HL-60 (cell line): Measurements from ENCODE around the gene EDC3.
"Not testable (repeated sequence)": the region's sequence is repeated elsewhere in the genome, so short reads cannot be mapped to it uniquely, and the experiment has no call there.

Experiments used
- DNase-seq, 2 experiments: peaks; one replicate each; pipeline ENCODE4 v3.0.0-alpha.2; 2010 to 2020; ENCODE audit warnings: low read depth in 1 of 2, low spot score in 1 of 2
- H3K27ac ChIP-seq: fragments of 250-450 bp; sonication (Bioruptor Pico); replicated peaks from 2 replicates; pipeline ENCODE4 v1.5.1; 2020; ENCODE audit warnings: mild to moderate bottlenecking, moderate library complexity
- H3K27me3 ChIP-seq: fragments of 250-450 bp; sonication (Bioruptor Pico); 2 replicates; pipeline ENCODE4 v1.5.1; 2021; ENCODE audit warnings: mild to moderate bottlenecking, moderate library complexity; ENCODE audit not compliant: insufficient read depth, poor library complexity, severe bottlenecking
- H3K4me3 ChIP-seq: replicated peaks from 2 replicates; pipeline ENCODE4 v1.5.1; 2011; ENCODE audit warnings: mild to moderate bottlenecking, control low read depth, low read length; ENCODE audit not compliant: insufficient read depth
- GABPA ChIP-seq: IDR thresholded peaks from 2 replicates; pipeline ENCODE4 v1.6.1; 2012; ENCODE audit warnings: low read depth
- POLR2AphosphoS5 ChIP-seq: IDR thresholded peaks from 2 replicates; pipeline ENCODE4 v1.6.1; 2012; ENCODE audit warnings: low read depth
- REST ChIP-seq: IDR thresholded peaks from 2 replicates; pipeline ENCODE4 v1.6.1; 2012; ENCODE audit warnings: low read depth; ENCODE audit not compliant: insufficient replicate concordance
- SPI1 ChIP-seq: IDR thresholded peaks from 2 replicates; pipeline ENCODE4 v1.6.1; 2012; ENCODE audit warnings: low read depth, mild to moderate bottlenecking, borderline replicate concordance
- TF ChIP-seq, protein P1 (sequence below): IDR thresholded peaks from one replicate; pipeline ENCODE4 v1.5.1; 2011; ENCODE audit warnings: low read length, control low read depth, inconsistent platforms; ENCODE audit not compliant: insufficient read depth

EDC3 gene

GRCh38 chr15:74603026-74603788 is 92.6 kb downstream of the EDC3 start:
- DNase-seq: no peak
- Histone ChIP-seq H3K27ac (no peak overlapping the region), H3K27me3 (no peaks in the 10 kb centered on the region), H3K4me3 (no peak overlapping the region)
- TF ChIP-seq SPI1 (no peak), POLR2AphosphoS5 (no peak), GABPA (no peak), REST (no peak)
- TF ChIP-seq, protein P1, sequence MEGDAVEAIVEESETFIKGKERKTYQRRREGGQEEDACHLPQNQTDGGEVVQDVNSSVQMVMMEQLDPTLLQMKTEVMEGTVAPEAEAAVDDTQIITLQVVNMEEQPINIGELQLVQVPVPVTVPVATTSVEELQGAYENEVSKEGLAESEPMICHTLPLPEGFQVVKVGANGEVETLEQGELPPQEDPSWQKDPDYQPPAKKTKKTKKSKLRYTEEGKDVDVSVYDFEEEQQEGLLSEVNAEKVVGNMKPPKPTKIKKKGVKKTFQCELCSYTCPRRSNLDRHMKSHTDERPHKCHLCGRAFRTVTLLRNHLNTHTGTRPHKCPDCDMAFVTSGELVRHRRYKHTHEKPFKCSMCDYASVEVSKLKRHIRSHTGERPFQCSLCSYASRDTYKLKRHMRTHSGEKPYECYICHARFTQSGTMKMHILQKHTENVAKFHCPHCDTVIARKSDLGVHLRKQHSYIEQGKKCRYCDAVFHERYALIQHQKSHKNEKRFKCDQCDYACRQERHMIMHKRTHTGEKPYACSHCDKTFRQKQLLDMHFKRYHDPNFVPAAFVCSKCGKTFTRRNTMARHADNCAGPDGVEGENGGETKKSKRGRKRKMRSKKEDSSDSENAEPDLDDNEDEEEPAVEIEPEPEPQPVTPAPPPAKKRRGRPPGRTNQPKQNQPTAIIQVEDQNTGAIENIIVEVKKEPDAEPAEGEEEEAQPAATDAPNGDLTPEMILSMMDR: no peak

DNA sequence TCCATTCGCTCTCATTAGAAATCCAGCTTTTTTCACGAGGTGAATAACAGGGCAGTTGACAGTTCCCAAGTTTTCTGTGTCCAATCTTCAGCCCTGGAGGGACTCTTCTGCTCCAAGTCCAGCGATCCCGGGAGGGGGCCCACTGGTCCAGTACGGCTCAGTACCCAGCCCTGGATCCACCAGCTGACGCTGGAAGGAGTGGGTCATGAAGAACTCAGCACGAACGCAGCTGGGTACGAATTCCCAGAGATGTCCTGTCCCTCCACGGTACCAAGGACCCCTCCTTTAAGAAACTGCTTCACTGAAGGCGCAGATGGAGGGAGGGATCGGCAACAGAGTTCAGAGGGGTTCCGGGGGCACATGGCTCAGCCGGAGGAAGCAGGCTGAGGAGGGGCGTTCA is 96.7 kb downstream of the EDC3 start:
- Histone ChIP-seq H3K4me3 (no peak overlapping the region), H3K27ac (no peak overlapping the region), H3K27me3 (no peaks in the 10 kb centered on the region)
- TF ChIP-seq SPI1: no peak
- DNase-seq: no peak

- H3K27me3 ChIP-seq: no peaks in the 10 kb centered on the region
- 0 out of 2 replicates have a peak overlapping the region, but pooled peaks have one; percentile 5 for H3K4me3 ChIP-seq
- peak overlapping the region; percentile 60 for H3K27ac ChIP-seq
- TF ChIP-seq, protein P1: no peak
- 0 out of 2 replicates have a peak, but pooled peaks have one; percentile 41 for TF ChIP-seq POLR2AphosphoS5
- DNase-seq: peak; percentile 48 to 91
Measured at GRCh38 chr15:74598126-74598842, 97.5 kb downstream of the EDC3 start.

DNA sequence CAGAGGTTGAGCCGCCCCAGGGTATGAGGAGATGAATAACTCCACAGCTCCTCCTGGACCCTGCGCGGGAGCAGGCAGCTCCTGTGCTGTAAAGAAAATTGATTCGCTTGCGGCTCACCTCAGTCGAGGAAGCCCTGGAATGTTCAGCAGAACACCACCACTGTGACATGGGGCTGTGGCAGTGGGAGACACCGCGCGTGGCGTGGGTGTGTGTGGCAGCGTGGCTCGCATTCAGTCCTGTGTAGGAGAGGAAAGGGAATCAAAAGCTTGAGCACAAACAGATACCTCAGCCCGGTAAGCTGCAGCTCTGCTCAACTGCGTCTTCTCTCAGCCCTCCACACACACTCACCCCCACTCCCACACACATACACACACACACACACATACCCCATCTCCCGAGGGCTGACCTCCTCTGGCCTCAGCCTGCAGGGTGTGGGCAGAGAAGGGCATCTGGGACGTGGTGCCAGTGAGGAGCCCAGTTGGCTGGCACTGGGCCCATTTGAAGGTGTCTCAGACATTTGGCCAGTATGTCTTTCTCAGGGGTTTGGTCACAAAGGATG is 98.6 kb downstream of the EDC3 start:
- not testable (repeated sequence) for H3K27me3 ChIP-seq, H3K4me3 ChIP-seq, DNase-seq, H3K27ac ChIP-seq

DNA sequence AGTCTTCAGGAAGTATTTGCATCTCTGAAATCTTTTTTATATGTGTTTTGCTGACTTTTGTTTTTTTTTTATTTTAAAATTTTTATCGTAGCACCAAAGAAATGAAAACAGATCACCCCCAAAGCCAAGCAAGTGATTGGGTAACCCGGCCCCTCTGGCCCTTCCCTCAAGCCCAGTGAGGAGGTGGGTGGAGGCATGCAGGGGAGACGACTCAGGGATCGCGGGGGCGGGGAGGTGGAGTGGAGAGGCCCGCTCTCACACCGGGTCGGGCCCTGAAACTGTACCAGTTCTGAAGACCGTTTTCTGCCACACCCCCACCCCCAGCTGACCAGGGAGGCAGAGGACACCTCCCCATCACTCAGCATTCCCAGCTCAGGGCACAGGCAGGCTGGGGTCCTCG is 99.1 kb downstream of the EDC3 start:
- H3K4me3 ChIP-seq, H3K27me3 ChIP-seq, H3K27ac ChIP-seq, DNase-seq: not testable (repeated sequence)

DNA sequence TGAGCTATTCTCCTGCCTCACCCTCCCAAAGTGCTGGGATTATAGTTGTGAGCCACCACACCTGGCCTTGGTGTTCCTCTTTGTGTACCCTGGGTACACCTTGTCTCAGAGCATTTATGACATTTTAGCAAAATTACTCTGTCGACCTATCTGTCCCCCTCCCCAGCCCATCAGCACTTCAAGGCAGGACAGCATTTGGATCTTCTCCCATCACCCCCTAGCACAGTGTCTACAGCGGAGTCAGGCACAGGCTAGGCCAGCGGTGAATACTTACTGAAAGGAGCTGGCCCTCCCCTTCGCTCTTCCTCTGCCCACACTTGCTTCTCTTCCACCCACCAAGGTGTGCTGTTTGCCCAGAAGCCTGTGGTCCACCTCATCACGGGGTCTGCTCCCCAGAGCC is 100.6 kb downstream of the EDC3 start:
- no peaks in the 10 kb centered on the region for H3K27me3 ChIP-seq
- DNase-seq: no peak
- TF ChIP-seq GABPA (no peak), POLR2AphosphoS5 (no peak), SPI1 (no peak), REST (no peak)
- TF ChIP-seq, protein P1: no peak
- H3K4me3 ChIP-seq: no peak overlapping the region
- H3K27ac ChIP-seq: no peak overlapping the region
